GM19395 (cell line): ENCODE results near the gene TNFRSF6B.

Experiments used
- ATAC-seq: cut with Tn5 transposase; IDR thresholded peaks from one replicate; pipeline ENCODE4 v1.9.1; 2021; ENCODE audit warnings: mild to moderate bottlenecking, moderate library complexity; ENCODE audit not compliant: unreplicated experiment

The TNFRSF6B gene

GRCh38 chr20:63685269-63686026 is 11.0 kb upstream of the TNFRSF6B start:
- no peak for ATAC-seq

- ATAC-seq = no peak
These were observed 10.4 kb upstream of the TNFRSF6B start for GRCh38 chr20:63686094-63686491.

GRCh38 chr20:63686492-63687321 is 9.7 kb upstream of the TNFRSF6B start:
- no peak for ATAC-seq

GRCh38 chr20:63687419-63688178 is 8.9 kb upstream of the TNFRSF6B start:
- no peak for ATAC-seq

GRCh38 chr20:63688228-63689045 is 8.0 kb upstream of the TNFRSF6B start:
- no peak for ATAC-seq

- no peak for ATAC-seq
These were observed 7.1 kb upstream of the TNFRSF6B start for GRCh38 chr20:63689046-63690002.

GRCh38 chr20:63690003-63690897 is 6.2 kb upstream of the TNFRSF6B start:
- no peak for ATAC-seq

GRCh38 chr20:63690898-63691710 is 5.3 kb upstream of the TNFRSF6B start:
- ATAC-seq = no peak

GRCh38 chr20:63691711-63692435 is 4.6 kb upstream of the TNFRSF6B start:
- no peak for ATAC-seq

- ATAC-seq = no peak
These were observed 3.9 kb upstream of the TNFRSF6B start for GRCh38 chr20:63692436-63693082.

GRCh38 chr20:63693083-63693732 is 3.2 kb upstream of the TNFRSF6B start:
- ATAC-seq = no peak

- ATAC-seq = no peak
These were observed 2.5 kb upstream of the TNFRSF6B start for GRCh38 chr20:63693733-63694583.

GRCh38 chr20:63694584-63695423 is 1.6 kb upstream of the TNFRSF6B start:
- no peak for ATAC-seq
